ENCODE measurements around the gene CRK. TPM values are rescaled to one million over a fixed set of nuclear protein-coding genes. Genes with fewer than 3 reads are reported as not detected.
"Not testable (repeated sequence)": the region's sequence is repeated elsewhere in the genome, so short reads cannot be mapped to it uniquely, and the experiment has no call there.

Gene CRK
- total RNA-seq, 1 donor from 2014 or later = 83.5 TPM

DNA sequence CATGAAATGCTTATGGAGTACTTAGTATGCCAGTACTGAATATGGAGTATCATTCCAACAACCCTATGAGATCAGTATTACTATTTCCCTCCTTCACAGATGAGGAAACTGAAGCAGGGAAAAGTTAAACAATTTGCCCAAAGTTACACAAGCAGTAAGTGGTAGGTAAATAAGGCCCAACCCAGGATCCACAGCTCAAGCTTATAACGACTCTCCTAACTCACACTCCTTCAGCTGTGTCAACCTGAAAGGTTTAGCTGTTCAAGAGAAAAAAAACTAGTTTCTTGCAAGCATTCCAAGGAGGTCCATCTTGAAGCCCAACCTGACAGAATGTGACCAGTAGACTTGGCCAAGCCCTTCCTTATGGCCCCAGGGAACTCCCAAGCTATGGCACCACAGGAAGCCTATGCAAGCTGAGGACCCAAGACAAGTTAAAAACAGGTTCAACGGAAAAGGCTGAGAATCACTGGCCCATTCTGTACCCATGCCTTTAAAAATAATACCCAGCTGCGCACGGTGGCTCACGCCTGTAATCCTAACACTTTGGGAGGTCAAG, 6.5 kb downstream of the CRK start:
- H3K4me1 ChIP-seq (ENCODE audit: insufficient read depth, low read length) = peaks cover 3% of the 10 kb centered on the region
- no peak overlapping the region for H2AFZ ChIP-seq (ENCODE audit: low read depth, low read length)
- no peaks in the 10 kb centered on the region for H3K9me3 ChIP-seq (ENCODE audit: insufficient read depth, low read depth, low read length)
- H3K27ac Mint-ChIP-seq (ENCODE audit: unreplicated experiment) = peak overlapping the region; percentile 23
- no peak overlapping the region for H3K9ac ChIP-seq (ENCODE audit: low read length)
- TF ChIP-seq, protein P1, sequence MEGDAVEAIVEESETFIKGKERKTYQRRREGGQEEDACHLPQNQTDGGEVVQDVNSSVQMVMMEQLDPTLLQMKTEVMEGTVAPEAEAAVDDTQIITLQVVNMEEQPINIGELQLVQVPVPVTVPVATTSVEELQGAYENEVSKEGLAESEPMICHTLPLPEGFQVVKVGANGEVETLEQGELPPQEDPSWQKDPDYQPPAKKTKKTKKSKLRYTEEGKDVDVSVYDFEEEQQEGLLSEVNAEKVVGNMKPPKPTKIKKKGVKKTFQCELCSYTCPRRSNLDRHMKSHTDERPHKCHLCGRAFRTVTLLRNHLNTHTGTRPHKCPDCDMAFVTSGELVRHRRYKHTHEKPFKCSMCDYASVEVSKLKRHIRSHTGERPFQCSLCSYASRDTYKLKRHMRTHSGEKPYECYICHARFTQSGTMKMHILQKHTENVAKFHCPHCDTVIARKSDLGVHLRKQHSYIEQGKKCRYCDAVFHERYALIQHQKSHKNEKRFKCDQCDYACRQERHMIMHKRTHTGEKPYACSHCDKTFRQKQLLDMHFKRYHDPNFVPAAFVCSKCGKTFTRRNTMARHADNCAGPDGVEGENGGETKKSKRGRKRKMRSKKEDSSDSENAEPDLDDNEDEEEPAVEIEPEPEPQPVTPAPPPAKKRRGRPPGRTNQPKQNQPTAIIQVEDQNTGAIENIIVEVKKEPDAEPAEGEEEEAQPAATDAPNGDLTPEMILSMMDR (IDR thresholded peaks at IDR 0.05; ENCODE audit: insufficient read depth, low read depth, low read length) = no peak
- no peak for TF ChIP-seq EZH2 (IDR thresholded peaks at IDR 0.05; ENCODE audit: insufficient read depth, low read length)
- H3K27me3 Mint-ChIP-seq (ENCODE audit: low read depth, unreplicated experiment) = no peaks in the 10 kb centered on the region
- H3K36me3 Mint-ChIP-seq (ENCODE audit: low read depth, unreplicated experiment) = peaks cover 18% of the 10 kb centered on the region
- no peaks in the 10 kb centered on the region for H3K36me3 ChIP-seq (ENCODE audit: insufficient read depth, low read length)
- H3K4me1 Mint-ChIP-seq (ENCODE audit: low read depth, unreplicated experiment) = peaks cover 30% of the 10 kb centered on the region
- no peak overlapping the region for H3K4me3 ChIP-seq (ENCODE audit: insufficient read depth, low read depth, low read length)
- peaks cover 93% of the 10 kb centered on the region for H4K20me1 ChIP-seq (ENCODE audit: insufficient read depth, low read length)
- no peaks in the 10 kb centered on the region for H3K9me3 Mint-ChIP-seq (ENCODE audit: unreplicated experiment)
- no peak overlapping the region for H3K27ac ChIP-seq (ENCODE audit: low read depth, low read length)
- DNase-seq (ENCODE audit: low read depth) = no peak
- no peaks in the 10 kb centered on the region for H3K27me3 ChIP-seq (ENCODE audit: insufficient read depth, low read length)
- peaks cover 98% of the 10 kb centered on the region for H3K79me2 ChIP-seq (ENCODE audit: insufficient read depth, low read length)
- H3K4me2 ChIP-seq (ENCODE audit: low read length) = no peak overlapping the region
- no peak for FAIRE-seq
- no peak overlapping the region for H3K4me3 Mint-ChIP-seq (ENCODE audit: unreplicated experiment)

DNA sequence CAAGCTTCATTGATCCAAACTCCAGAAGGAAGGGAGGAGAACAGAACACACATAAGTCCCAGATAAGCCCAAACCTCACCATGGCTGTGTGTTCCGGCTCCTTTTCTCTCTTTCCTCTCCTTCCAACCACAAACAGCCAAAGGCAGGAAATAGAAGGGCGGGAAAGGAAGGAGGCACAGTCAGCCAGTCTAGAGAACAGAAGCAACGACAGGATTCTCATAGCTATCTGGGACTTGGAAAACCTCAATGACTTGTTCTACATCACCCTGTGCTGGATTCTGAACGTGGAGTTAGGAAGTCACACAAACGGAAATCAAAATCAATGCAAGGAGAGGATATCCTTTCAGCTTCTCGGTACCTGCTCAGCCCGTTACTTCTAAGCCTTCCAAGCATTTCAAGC, 9.0 kb downstream of the CRK start:
- Histone ChIP-seq H3K79me2 (ENCODE audit: insufficient read depth, low read length) (peaks cover 95% of the 10 kb centered on the region), H3K4me2 (ENCODE audit: low read length) (no peak overlapping the region), H3K4me1 (ENCODE audit: insufficient read depth, low read length) (no peaks in the 10 kb centered on the region), H3K27me3 (ENCODE audit: insufficient read depth, low read length) (no peaks in the 10 kb centered on the region), H3K9me3 (ENCODE audit: insufficient read depth, low read depth, low read length) (no peaks in the 10 kb centered on the region), H4K20me1 (ENCODE audit: insufficient read depth, low read length) (peaks cover 86% of the 10 kb centered on the region), H3K36me3 (ENCODE audit: insufficient read depth, low read length) (no peaks in the 10 kb centered on the region), H3K27ac (ENCODE audit: low read depth, low read length) (no peak overlapping the region), H3K9ac (ENCODE audit: low read length) (no peak overlapping the region), H3K4me3 (ENCODE audit: insufficient read depth, low read depth, low read length) (no peak overlapping the region), H2AFZ (ENCODE audit: low read depth, low read length) (no peak overlapping the region)
- H3K36me3 Mint-ChIP-seq (ENCODE audit: low read depth, unreplicated experiment) = peaks cover 8% of the 10 kb centered on the region
- H3K4me3 Mint-ChIP-seq (ENCODE audit: unreplicated experiment) = peak overlapping the region; percentile 46
- no peak for TF ChIP-seq EZH2 (IDR thresholded peaks at IDR 0.05; ENCODE audit: insufficient read depth, low read length)
- H3K9me3 Mint-ChIP-seq (ENCODE audit: unreplicated experiment) = no peaks in the 10 kb centered on the region
- DNase-seq (ENCODE audit: low read depth) = no peak
- H3K27ac Mint-ChIP-seq (ENCODE audit: unreplicated experiment) = peak overlapping the region; percentile 69
- FAIRE-seq = no peak
- H3K27me3 Mint-ChIP-seq (ENCODE audit: low read depth, unreplicated experiment) = no peaks in the 10 kb centered on the region
- H3K4me1 Mint-ChIP-seq (ENCODE audit: low read depth, unreplicated experiment) = peaks cover 15% of the 10 kb centered on the region

DNA sequence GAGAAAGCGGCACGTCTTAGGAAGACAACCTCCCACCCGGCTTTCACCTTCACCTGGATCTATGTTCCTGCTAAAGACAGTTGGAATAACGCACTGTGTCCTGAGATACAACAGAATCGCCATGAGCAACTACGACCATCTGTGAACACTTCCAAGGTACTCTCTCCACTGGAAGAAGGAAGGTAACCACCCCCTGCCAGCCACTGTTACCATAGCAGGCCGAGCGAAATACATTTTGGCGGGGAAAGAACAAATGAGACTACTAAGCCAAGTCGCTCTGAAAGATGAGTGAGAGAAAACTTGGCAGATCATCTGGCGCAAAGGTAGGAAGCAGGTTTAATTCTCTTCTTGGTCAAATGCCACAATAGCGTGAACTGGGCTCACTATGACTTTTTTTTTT, 9.8 kb downstream of the CRK start:
- H4K20me1 ChIP-seq (ENCODE audit: insufficient read depth, low read length) = peaks cover 82% of the 10 kb centered on the region
- H3K9me3 ChIP-seq (ENCODE audit: insufficient read depth, low read depth, low read length) = no peaks in the 10 kb centered on the region
- H3K36me3 Mint-ChIP-seq (ENCODE audit: low read depth, unreplicated experiment) = peaks cover 5% of the 10 kb centered on the region
- FAIRE-seq (no peak), DNase-seq (ENCODE audit: low read depth) (no peak)
- H3K36me3 ChIP-seq (ENCODE audit: insufficient read depth, low read length) = no peaks in the 10 kb centered on the region
- H3K4me3 Mint-ChIP-seq (ENCODE audit: unreplicated experiment) = no peak overlapping the region
- H3K9me3 Mint-ChIP-seq (ENCODE audit: unreplicated experiment) = no peaks in the 10 kb centered on the region
- no peaks in the 10 kb centered on the region for H3K4me1 ChIP-seq (ENCODE audit: insufficient read depth, low read length)
- H3K27ac ChIP-seq (ENCODE audit: low read depth, low read length) = no peak overlapping the region
- H3K4me1 Mint-ChIP-seq (ENCODE audit: low read depth, unreplicated experiment) = peaks cover 12% of the 10 kb centered on the region
- H2AFZ ChIP-seq (ENCODE audit: low read depth, low read length) = no peak overlapping the region
- H3K27ac Mint-ChIP-seq (ENCODE audit: unreplicated experiment) = peak overlapping the region; percentile 85
- H3K9ac ChIP-seq (ENCODE audit: low read length) = no peak overlapping the region
- peaks cover 95% of the 10 kb centered on the region for H3K79me2 ChIP-seq (ENCODE audit: insufficient read depth, low read length)
- no peak overlapping the region for H3K4me2 ChIP-seq (ENCODE audit: low read length)
- H3K27me3 ChIP-seq (ENCODE audit: insufficient read depth, low read length) = no peaks in the 10 kb centered on the region
- H3K27me3 Mint-ChIP-seq (ENCODE audit: low read depth, unreplicated experiment) = no peaks in the 10 kb centered on the region
- no peak for TF ChIP-seq EZH2 (IDR thresholded peaks at IDR 0.05; ENCODE audit: insufficient read depth, low read length)
- TF ChIP-seq, protein P1 (IDR thresholded peaks at IDR 0.05; ENCODE audit: insufficient read depth, low read depth, low read length) = no peak
- H3K4me3 ChIP-seq (ENCODE audit: insufficient read depth, low read depth, low read length) = no peak overlapping the region

DNA sequence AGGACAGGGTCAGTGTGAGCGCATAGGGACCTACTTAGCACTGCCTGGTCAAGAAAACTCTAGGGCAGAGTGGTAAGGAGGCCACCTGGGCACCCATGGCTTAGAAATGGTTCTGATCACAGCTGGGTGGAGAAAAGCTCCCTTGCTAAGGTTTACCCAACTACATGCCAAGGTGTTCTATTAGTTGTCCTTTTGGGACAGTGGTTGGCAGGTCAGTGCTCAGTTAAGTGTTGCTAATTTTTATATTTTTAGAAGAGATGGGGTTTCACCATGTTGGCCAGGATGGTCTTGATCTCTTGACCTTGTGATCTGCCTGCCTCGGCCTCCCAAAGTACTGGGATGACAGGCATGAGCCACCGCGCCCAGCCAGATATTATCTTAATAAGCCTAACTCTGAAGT, 10.3 kb downstream of the CRK start:
- H3K27ac Mint-ChIP-seq (ENCODE audit: unreplicated experiment); H3K36me3 Mint-ChIP-seq (ENCODE audit: low read depth, unreplicated experiment); H3K9me3 ChIP-seq (ENCODE audit: insufficient read depth, low read depth, low read length); H2AFZ ChIP-seq (ENCODE audit: low read depth, low read length); H3K4me3 Mint-ChIP-seq (ENCODE audit: unreplicated experiment); H3K4me1 ChIP-seq (ENCODE audit: insufficient read depth, low read length); FAIRE-seq; H3K9me3 Mint-ChIP-seq (ENCODE audit: unreplicated experiment); H3K9ac ChIP-seq (ENCODE audit: low read length); H3K4me2 ChIP-seq (ENCODE audit: low read length); H3K27me3 Mint-ChIP-seq (ENCODE audit: low read depth, unreplicated experiment); DNase-seq (ENCODE audit: low read depth); H3K4me3 ChIP-seq (ENCODE audit: insufficient read depth, low read depth, low read length); H3K27ac ChIP-seq (ENCODE audit: low read depth, low read length); H3K36me3 ChIP-seq (ENCODE audit: insufficient read depth, low read length); H3K27me3 ChIP-seq (ENCODE audit: insufficient read depth, low read length): not testable (repeated sequence)
- Histone ChIP-seq H4K20me1 (ENCODE audit: insufficient read depth, low read length) (peaks cover 83% of the 10 kb centered on the region), H3K79me2 (ENCODE audit: insufficient read depth, low read length) (peaks cover 95% of the 10 kb centered on the region)
- peaks cover 12% of the 10 kb centered on the region for H3K4me1 Mint-ChIP-seq (ENCODE audit: low read depth, unreplicated experiment)

DNA sequence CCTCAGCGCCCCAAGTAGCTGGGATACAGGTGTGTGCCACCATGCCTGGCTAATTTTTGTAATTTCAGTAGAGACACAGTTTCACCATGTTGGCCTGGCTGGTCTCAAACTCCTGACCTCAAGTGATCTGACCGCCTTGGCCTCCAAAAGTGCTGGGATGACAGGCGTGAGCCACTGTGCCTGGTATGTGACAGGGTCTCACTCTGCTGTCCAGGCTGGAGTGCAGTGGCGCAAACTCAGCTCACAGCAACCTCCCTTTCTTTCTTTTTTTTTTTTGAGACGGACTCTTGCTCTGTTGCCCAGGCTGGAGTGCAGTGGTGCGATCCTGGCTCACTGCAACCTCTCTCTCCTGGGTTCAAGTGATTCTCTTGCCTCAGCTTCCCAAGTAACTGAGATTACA, 13.3 kb downstream of the CRK start:
- H3K9ac ChIP-seq (ENCODE audit: low read length); FAIRE-seq; H3K4me2 ChIP-seq (ENCODE audit: low read length); H3K9me3 ChIP-seq (ENCODE audit: insufficient read depth, low read depth, low read length); H3K27me3 Mint-ChIP-seq (ENCODE audit: low read depth, unreplicated experiment); H3K4me3 Mint-ChIP-seq (ENCODE audit: unreplicated experiment); H2AFZ ChIP-seq (ENCODE audit: low read depth, low read length); H3K27ac ChIP-seq (ENCODE audit: low read depth, low read length); H3K4me3 ChIP-seq (ENCODE audit: insufficient read depth, low read depth, low read length); H3K9me3 Mint-ChIP-seq (ENCODE audit: unreplicated experiment); H3K27me3 ChIP-seq (ENCODE audit: insufficient read depth, low read length); H3K36me3 ChIP-seq (ENCODE audit: insufficient read depth, low read length); DNase-seq (ENCODE audit: low read depth): not testable (repeated sequence)
- Mint-ChIP-seq H3K4me1 (ENCODE audit: low read depth, unreplicated experiment) (peaks cover 23% of the 10 kb centered on the region), H3K27ac (ENCODE audit: unreplicated experiment) (peak overlapping the region; percentile 62), H3K36me3 (ENCODE audit: low read depth, unreplicated experiment) (peaks cover 11% of the 10 kb centered on the region)
- H3K4me1 ChIP-seq (ENCODE audit: insufficient read depth, low read length) = peaks cover 16% of the 10 kb centered on the region
- H4K20me1 ChIP-seq (ENCODE audit: insufficient read depth, low read length) = peaks cover 74% of the 10 kb centered on the region
- peaks cover 94% of the 10 kb centered on the region for H3K79me2 ChIP-seq (ENCODE audit: insufficient read depth, low read length)

All from astrocyte (in vitro differentiated cells and primary cell).